Measurements from ENCODE around the gene TACR2. TPM values are rescaled to one million over a fixed set of nuclear protein-coding genes. Genes with fewer than 3 reads are reported as not detected.

Gene TACR2
- total RNA-seq, 1 donor from 2014 or later, result 0.90 TPM

DNA sequence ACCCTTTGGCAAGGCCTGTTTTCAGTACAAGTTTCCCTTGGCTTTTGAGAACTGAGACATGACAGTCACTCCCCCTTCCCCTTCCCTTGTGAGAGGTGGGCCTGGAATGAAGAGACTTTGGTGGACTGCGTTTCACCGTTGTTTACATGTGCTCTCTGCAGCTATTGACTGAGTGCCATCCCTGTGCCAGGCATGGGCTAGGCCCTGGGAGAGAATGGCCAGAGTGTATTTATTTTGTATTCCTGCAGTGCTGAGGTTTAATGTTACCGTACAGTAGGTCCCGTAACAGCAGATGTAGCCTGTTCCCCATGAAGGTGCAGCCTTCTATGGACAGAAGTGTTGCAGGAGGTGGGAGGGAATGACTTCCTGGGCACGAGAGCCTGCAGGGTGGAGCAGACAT lies 50.0 kb downstream of the TACR2 start:
- H3K9me3 ChIP-seq, result no peaks in the 10 kb centered on the region
- H3K27me3 ChIP-seq, result no peaks in the 10 kb centered on the region
- intact Hi-C loops (cut with DNase I), result no loop called here
- H3K4me3 ChIP-seq, result no peak overlapping the region
- no peak for DNase-seq
- no peak overlapping the region for H3K27ac ChIP-seq
- no peak for TF ChIP-seq CTCF (IDR thresholded peaks at IDR 0.05)
- ATAC-seq, result no peak
- peaks cover 12% of the 10 kb centered on the region for H3K4me1 ChIP-seq
- peaks cover 78% of the 10 kb centered on the region for H3K36me3 ChIP-seq

DNA sequence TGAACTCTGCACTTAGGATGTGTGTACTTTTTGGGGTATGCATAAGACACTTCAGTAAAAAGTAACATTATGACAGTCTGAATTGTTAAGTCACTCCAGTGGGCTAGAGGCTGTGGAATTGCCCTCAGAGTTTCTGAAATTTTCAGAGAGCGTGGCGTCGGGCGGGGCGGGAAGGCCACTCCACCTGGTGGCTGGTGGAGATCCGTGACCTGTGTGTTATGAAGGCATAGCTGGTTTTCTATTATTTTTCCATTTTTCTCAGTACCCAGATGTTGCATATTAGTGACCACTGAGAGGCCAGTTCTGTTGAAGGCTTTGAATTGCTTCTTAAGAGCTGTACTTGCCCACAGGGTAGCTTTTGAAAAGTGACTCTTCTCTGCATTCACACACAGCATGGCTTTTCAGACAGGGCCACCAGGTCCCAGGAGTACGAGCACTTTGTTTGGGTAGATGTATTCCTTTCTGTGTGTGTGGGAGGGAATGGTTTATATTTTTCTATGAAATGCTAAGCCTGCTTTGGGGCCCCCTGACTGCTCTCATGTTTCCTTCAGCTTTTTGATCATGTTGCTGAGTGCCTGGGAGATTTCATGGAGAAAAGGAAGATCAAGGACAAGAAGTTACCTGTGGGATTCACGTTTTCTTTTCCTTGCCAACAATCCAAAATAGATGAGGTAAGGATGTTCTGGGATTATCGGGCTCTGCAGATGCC lies 52.3 kb downstream of the TACR2 start:
- H3K27me3 ChIP-seq, result no peaks in the 10 kb centered on the region
- DNase-seq (no peak), ATAC-seq (no peak)
- H3K27ac ChIP-seq, result no peak overlapping the region
- H3K9me3 ChIP-seq, result no peaks in the 10 kb centered on the region
- peaks cover 31% of the 10 kb centered on the region for H3K4me1 ChIP-seq
- intact Hi-C loops (cut with DNase I), result no loop called here
- TF ChIP-seq CTCF (IDR thresholded peaks at IDR 0.05), result no peak
- peaks cover 56% of the 10 kb centered on the region for H3K36me3 ChIP-seq
- no peak overlapping the region for H3K4me3 ChIP-seq

DNA sequence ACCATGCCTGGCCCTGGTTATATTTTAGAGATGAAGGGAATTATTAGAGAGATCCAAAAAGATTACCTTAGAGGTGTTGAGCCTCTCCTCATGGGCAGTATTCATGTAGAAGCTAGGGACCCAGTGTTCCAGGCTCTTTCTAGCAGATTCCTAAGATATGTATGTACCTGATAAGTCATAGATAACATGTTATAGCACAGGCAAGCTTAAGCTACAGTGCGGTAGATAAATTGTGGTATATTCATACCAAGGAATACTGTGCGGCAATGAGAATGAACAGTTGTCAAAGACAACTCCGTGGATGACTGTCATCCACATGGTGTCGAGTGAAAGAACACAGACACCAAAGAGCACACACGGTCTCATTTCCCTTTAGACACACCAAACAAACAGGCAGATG lies 53.1 kb downstream of the TACR2 start:
- TF ChIP-seq CTCF (IDR thresholded peaks at IDR 0.05), result no peak
- Histone ChIP-seq H3K9me3 (no peaks in the 10 kb centered on the region), H3K27me3 (no peaks in the 10 kb centered on the region), H3K4me1 (peaks cover 39% of the 10 kb centered on the region), H3K36me3 (peaks cover 49% of the 10 kb centered on the region), H3K27ac (no peak overlapping the region), H3K4me3 (no peak overlapping the region)
- intact Hi-C loops (cut with DNase I), result no loop called here
- ATAC-seq (no peak), DNase-seq (no peak)

GRCh38 chr10:69362471-69362954 lies 54.2 kb downstream of the TACR2 start:
- TF ChIP-seq CTCF (IDR thresholded peaks at IDR 0.05), result no peak
- intact Hi-C loops (cut with DNase I), result no loop called here
- peaks cover 37% of the 10 kb centered on the region for H3K36me3 ChIP-seq
- no peaks in the 10 kb centered on the region for H3K27me3 ChIP-seq
- peak; percentile 75 for DNase-seq
- H3K4me1 ChIP-seq, result peaks cover 39% of the 10 kb centered on the region
- no peak overlapping the region for H3K4me3 ChIP-seq
- ATAC-seq, result peak; percentile 59
- H3K27ac ChIP-seq, result peak overlapping the region; percentile 80
- H3K9me3 ChIP-seq, result no peaks in the 10 kb centered on the region

DNA sequence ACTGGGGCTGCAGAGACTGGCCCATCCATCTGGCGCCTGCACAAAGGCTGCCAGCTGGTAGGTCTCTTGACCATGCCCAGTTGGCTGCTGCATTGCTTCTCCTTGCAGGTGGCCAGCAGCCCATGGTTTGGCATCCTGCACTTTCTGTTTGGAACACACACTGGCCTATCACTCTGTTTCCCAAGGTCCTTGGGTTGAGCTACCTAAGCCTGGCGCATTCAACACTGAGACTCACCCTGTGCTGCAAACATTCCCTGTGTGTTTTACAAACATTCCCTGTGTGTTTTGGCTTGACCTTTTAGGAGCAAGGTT lies 55.5 kb downstream of the TACR2 start:
- intact Hi-C loops (cut with DNase I), result no loop called here
- Histone ChIP-seq H3K27ac (peak overlapping the region; percentile 80), H3K27me3 (no peaks in the 10 kb centered on the region), H3K4me1 (peaks cover 39% of the 10 kb centered on the region), H3K4me3 (no peak overlapping the region), H3K36me3 (peaks cover 25% of the 10 kb centered on the region), H3K9me3 (no peaks in the 10 kb centered on the region)
- peak; percentile 8 for ATAC-seq
- TF ChIP-seq CTCF (IDR thresholded peaks at IDR 0.05), result no peak
- no peak for DNase-seq

Data from upper lobe of right lung (tissue), 1 donor.